K562 treated with DMSO at 1 percent for 24 hours (cell line): ENCODE measurements around the gene GMEB1. TPM values are rescaled to one million over a fixed set of nuclear protein-coding genes. Genes with fewer than 3 reads are reported as not detected.

Experiments used
- total RNA-seq: library from RNA; unstranded; fragments of 300-600 nt; gene quantifications from 2 replicates; pipeline ENCODE4 v1.2.3, GENCODE V29; 2022; ENCODE audit warnings: low read depth; ENCODE audit not compliant: insufficient read depth

Gene GMEB1, protein sequence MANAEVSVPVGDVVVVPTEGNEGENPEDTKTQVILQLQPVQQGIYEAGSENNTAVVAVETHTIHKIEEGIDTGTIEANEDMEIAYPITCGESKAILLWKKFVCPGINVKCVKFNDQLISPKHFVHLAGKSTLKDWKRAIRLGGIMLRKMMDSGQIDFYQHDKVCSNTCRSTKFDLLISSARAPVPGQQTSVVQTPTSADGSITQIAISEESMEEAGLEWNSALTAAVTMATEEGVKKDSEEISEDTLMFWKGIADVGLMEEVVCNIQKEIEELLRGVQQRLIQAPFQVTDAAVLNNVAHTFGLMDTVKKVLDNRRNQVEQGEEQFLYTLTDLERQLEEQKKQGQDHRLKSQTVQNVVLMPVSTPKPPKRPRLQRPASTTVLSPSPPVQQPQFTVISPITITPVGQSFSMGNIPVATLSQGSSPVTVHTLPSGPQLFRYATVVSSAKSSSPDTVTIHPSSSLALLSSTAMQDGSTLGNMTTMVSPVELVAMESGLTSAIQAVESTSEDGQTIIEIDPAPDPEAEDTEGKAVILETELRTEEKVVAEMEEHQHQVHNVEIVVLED
- 11.0 and 11.5 TPM in 2 replicates for total RNA-seq

DNA sequence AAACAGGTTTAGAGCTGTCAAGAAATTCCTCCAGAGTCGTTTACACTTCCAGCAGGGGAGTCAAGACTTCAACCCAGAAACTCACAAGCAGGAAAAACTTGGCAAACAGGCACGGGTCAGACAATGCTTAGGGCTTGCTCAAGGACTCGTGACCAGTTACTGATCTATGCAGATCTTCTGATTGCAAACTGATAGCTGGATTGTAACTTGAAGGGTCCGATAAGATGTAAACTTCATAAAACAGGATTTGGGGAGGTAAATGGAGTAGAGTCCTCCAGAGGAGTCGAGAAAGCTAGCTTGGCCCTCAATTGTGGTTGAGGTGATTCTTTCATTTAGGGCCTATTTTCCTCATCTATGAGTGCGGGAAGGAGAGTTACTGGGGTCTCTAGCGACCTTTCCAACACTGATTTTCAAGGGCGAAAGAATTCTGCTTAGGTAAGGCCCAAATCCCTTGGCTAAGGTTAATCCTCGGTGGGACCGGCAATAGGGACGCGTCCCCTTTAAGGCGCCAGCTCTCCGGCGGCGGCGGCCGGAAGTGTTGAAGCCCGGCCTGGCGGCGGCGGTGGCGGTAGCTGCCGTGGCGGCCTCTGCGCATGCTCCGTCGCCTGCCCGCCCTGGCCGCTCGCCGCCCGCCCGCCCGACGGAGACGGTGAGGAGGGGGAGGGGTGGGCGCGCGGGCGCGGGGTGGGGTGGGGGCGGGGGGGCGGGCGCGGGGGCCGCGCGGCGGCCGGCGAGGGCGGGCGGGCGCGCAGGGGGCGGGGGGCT is at the start of gene GMEB1:
GMEB1 (plus strand) TSS at position 594 of the 765 bp plus-strand sequence. CDS start 14,829 bp downstream, outside the sequence.

DNA sequence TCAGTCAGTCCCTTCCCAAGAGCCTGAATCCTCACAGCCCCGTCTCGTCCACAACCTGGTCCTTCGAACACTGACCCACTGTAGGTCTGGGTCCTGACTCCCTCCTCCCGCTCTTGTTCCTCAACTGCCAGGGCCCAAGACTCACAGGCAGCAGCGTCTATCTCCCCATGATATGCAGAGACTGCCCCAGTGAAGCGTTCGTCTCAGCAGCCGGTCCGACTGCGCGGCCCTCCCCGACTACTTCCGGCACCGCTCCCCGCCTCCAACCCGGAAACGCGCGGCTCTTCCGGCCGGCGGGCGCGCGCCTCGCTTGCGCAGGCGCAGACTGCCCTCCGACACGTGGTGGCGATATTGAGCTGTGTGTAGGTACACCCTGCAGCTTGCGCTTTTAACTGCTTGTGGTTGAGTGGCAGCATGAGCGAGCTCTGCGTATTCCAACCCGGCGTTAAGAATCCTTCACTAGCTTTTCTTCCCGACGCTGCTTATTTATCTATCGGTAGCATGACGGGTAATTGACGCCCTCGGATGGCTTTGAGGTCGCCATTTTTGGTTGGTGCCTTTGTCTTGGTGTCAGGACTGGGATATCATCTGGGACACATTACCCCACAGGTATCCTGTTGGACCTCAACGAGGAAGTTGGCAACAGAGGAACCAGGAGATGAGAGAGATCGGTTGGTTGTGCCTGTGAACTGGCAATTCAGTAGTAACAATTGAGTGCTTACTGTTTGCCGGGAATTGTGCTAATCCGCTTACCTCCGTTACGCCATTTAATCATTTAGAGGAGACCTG is 25.5 kb upstream of the GMEB1 start, which contains the start of gene TAF12:
TAF12 (minus strand) TSS at position 221 of the 789 bp plus-strand sequence. CDS start 20,986 bp downstream, outside the sequence.

DNA sequence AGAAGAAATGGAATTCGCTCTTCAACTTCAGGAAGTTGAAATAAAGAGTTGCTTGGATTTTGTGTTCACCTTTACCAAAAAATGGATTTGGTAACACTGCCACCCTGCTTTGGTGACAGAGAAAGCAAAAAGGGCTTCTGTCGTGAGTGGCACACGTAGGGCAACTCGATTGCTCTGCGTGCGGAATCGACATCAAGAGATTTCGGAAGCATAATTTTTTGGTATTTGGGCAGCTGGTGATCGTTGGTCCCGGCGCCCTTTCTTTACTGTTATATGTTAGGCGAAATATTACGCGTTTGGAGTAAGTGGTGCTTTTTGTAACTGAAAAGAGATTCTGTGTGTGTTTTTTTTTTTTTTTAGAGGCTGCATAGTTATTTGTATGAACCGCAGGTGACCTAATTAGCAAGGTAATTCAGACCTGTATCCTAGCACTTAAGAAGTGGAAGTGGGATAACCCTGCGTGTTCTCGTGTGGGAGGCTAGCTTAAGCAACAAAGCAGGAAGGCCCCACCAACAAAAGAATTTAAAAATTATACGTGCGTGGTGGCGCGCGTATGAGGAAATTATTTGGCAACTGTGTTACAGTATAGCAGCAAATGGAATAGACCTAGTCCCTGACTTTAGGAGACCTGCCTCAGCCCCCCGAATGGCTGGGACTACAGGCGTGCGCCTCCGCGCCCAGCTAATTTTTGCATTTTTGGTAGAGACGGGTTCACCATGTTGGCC is 19.9 kb upstream of the GMEB1 start, which contains the start of gene RNU11:
RNU11 (plus strand) TSS at position 127 of the 725 bp plus-strand sequence.

DNA sequence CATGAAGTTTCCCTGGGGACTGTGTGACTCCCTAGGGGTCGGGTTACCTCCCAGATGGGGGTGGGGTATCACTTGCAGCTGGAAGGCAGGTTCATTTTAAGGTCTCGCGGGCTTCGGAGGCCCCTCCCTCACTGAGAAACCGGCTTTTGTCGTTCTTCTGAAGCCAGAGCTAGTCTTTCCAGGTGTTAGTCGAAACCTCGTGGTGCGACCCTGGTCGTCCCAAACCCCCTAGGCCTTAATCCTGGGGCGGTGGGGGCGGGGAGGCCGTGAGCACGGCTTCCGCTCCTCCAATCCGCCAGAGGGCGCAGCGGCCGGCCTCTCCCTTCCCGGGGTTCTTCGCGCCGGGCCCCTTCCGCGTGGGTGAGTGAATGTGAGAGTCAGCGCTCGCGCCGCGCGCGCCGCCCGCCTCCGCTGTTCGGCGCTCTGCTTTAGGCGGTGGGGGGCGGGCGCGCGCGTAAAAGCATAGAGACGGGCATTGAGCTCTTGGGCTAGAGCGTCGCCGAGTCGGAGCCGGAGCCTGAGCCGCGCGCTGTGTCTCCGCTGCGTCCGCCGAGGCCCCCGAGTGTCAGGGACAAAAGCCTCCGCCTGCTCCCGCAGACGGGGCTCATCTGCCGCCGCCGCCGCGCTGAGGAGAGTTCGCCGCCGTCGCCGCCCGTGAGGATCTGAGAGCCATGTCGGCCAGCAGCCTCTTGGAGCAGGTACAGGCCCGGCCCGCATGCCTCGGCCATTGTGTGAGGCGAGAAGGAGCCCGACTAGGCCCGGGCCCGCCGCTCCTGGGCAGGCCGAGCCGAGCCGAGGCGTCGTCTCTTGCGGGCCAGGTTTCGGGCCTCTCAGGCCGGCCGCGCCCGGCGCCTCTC is 68.1 kb downstream of the GMEB1 start, which contains the start of gene YTHDF2:
YTHDF2 (plus strand) TSS at position 491 of the 857 bp plus-strand sequence; CDS start at position 672, 181 bp downstream.

Other genes with a start within 250 kb of the GMEB1 start
- 226 and 229 TPM in 2 replicates for gene RCC1, start 162.7 kb upstream of the GMEB1 start, total RNA-seq
- 34.3 and 36.4 TPM in 2 replicates for gene TRNAU1AP, start 115.7 kb upstream of the GMEB1 start, total RNA-seq
- 0.49 and 2.0 TPM in 2 replicates for gene RAB42, start 76.5 kb upstream of the GMEB1 start, total RNA-seq
- 49.8 and 54.3 TPM in 2 replicates for gene TAF12, start 25.7 kb upstream of the GMEB1 start, total RNA-seq
- not detected in 2 replicates for gene RNU11, start 20.2 kb upstream of the GMEB1 start, total RNA-seq
- gene YTHDF2, start 68.2 kb downstream of the GMEB1 start, total RNA-seq = 62.3 and 66.8 TPM in 2 replicates
- gene OPRD1, start 143.4 kb downstream of the GMEB1 start, total RNA-seq = 0.06 and 0.10 TPM in 2 replicates
- gene EPB41, start 245.8 kb downstream of the GMEB1 start, total RNA-seq = 132 and 185 TPM in 2 replicates